ELF-1 (cell line): ENCODE results near the gene PLPP4.

ENCODE experiments used
- DNase-seq: peaks from one replicate; pipeline ENCODE4 v3.0.0-alpha.2; 2016; ENCODE audit warnings: low read depth, low spot score

Gene PLPP4

DNA sequence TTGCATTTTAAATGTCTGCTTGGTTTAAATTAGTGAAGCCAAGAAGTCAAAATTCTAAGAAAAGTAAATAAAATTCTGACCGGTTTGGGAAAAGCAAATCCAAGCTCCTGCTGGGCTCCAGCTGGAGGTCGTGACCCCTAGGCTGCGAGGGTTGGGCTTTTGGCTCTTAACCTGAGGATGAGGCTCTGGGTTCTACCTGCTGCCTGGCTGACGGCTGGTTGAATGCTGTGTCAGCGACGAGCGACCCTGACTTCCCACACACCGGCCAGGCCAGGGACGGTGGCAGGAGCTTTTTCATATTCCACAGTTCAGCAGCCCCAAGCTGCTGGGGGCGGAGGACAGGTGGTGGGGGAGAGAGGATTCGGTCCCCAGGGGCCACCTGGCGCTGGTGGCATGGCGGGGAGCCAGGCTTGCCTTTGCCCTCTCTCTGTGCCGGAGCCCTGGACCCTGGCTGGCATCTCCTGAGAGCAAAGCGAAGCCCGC, 843 bp upstream of the PLPP4 start:
- peak; percentile 79 for DNase-seq

DNA sequence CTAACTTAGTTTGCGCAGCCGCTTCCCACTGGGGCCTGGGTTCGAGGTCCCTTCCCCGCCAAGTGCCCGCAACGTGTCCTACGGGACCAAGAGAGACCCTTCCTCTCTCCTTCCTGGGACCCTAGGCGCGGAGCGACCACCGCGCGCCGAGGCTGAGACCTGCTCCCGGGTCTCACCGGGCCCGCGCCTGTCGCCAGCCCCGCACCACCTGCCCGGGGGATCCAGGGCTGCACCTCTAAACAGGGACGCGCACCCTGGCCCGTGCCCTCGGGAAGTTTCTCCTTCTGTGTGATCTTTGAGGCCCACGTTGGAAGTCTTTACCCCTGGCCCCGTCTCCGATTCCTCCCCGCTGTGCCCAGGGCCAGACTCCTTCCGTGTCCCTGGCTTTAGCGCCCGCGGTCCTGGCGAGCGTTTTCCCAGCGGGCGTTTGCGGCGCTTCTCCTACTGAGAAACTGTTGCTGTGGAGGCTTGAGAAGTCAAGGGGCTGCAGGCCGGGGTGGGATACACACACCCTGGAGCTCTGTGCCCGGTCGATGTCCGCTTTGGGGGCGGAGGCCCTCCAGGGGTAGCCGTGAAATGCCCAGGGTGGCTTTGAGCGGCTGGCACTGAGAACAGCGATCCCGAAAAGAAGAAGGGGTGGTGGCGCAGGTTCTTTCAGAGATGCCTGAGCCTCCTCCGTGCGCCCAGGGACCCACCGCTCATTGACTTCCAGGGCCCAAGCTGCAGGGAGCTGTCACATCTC, 575 bp downstream of the PLPP4 start:
- DNase-seq, result peak; percentile 36

DNA sequence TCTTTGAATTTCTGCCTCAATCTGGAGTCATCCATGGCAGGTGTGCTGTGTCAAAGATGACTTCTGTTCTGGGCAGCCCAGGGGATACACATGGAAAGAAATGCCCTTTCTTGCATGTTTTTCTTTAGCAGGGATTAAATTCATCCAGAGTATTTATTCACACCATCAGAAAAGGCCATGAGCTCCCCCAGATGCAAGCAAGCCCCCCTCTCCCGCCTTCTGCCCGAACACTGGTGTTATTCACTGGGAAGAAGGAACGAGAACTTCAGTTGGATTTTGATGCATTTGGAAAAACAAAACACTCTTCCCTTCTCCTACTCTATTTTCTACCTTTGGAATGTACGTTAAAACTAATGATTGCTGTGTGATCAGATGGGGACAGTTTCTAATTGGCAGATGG, 1.4 kb downstream of the PLPP4 start:
- no peak for DNase-seq

DNA sequence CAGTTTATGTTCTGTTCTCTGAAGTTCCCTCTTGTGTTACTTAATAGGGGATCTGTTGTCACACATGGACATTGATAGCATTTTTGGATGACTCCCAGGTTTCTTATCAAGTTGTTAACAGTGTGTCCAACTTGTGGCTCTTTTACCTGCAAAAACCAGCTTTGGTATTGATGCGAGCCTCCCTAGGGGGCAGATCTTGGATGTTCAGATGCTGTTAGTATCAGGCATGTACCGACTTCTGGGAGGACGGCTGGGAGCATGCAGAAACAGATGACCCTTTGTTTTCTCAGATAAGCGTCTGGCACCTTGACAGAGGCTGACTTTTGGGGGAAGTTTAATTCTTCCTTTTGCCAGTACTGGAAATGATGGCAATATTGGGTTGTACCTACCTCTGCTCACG, 2.2 kb downstream of the PLPP4 start:
- no peak for DNase-seq

DNA sequence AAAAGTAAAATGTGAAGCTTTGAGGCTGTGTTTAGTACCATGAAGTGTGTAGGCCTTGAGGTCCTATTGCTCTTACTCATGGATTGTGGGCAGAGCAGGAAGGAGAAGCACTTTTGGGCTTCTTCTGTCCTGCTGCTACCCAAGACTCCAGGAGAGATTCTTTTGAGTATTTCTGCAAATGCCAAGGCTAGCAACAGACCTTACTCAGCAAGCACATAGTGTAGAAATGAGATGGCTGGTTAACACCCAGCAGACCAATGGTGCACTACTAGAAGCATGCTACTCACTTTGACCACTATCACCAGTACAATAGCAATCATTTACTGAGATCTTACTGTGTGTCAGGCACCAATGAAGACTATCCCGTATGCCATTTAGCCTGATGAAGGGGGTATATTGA, 3.2 kb downstream of the PLPP4 start:
- no peak for DNase-seq

DNA sequence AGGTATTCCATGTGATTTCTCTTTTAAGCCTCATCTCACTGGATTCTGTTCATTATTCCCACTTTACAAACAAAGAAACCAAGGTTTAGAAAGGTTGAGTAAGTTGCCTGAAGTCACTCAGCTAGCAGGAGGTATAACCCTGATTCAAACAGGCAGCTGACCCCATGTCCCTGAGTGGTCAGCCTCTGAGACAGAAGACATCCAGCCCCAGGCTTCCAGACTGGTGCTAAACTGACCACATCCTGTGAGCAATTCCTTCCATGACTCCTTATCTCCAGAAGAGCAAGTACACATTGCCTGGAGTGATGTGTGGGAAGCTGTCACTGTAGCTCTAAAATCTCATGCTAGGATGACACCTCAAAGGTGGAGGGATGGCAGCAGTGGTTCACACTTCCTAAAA, 3.7 kb downstream of the PLPP4 start:
- peak; percentile 45 for DNase-seq

DNA sequence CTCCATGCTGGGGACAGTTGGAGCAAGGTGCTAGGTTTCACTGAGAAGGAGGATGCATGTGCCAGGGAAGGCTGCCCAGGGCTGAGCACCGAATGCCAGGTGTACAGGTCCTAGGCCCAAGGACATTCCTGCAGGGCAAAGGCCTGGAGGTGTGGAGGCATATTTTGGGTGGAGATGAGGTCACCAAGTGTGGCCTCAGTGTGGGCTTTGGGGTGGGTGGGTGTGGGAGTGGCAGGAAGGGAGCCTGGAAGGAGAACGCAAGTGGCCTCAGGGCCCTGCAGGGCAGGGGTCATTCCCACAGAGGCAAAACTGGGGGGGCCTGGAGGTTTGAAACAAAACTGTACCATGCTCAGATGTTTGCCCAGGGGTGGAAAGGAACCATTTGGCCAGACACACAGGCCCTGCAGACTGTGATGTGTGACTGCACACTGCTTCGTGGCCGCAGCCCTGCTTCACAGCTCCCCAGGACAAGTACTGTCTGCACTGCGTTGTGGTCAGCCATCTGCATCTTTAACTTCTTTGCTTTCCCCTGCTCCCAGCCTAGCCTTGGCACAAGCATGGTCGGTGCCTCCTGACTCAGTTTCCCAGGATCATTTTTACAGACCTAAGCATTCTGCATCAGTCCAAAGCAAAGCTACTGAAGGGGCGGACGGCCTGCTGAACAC, 5.1 kb downstream of the PLPP4 start:
- DNase-seq, result no peak

DNA sequence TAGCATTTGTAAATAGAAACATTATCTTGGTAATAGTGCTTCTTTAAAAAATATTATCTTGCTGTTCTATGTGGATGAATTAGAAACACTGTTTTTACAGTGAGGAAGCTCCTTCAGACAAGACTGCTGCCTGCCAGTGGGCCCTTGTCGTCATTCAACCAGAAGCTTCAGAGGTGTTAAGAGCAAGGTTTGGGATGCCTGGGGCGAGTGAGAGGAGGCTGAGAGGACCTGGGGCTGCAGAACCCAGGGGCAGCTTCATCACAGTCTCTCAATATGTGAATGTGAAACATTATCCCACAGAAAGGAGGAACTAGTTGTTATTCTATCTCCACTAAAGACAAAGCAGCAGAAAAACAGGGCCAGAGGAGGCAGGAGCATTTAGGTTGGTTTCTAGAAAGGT, 8.1 kb downstream of the PLPP4 start:
- no peak for DNase-seq

DNA sequence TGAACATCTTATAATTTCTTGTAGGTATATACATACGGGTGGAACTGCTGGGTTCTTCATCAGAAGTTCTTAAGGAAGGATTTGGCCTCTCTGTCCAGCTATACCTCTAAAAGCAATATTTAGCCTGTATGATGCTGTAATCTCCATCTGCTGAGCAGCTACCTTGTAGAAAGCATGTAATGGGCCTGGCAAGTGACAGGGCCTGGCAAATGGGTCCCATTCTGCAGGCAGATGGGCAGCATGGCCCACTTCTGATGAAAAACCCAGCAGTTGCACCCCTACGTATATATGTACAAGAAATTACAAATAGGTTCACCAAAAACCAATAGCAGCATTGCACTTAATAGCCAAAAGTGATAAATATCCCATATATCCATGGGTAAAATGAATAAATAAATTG, 9.0 kb downstream of the PLPP4 start:
- no peak for DNase-seq

DNA sequence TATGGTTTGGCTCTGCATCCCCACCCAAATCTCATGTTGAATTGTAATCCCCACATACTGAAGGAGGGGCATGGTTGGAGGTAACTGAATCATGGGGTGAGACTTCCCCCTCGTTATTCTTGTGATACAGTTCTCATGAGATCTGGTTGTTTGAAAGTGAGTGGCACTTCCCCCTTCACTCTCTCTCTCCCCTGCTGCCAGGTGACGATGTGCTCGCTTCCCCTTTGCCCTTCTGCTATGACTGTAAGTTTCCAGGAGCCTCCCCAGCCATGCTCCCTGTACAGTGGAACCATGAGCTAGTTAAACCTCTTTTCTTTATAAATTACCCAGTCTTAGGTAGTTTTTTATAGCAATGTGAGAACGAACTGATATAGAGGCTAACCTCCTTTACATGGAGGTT, 16.6 kb downstream of the PLPP4 start:
- DNase-seq, result no peak

DNA sequence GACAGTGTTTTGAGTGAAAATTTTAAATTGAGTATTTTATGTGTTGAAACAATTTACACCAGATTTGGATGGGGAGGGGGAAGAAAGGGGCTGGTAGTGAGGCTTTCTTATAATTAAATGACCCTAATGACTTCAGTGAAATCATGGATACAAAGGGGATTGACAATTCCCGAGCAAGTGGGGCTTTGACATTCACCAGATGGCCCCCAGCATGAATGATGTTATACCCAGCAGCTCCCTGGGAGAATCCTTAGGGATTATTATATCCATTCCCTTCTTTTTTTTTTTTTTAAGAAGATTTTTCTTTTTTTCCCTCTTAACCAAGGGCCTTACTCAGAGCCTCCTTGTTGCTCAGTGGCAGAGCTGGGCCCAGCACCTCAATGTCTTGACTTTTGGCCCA, 17.9 kb downstream of the PLPP4 start:
- DNase-seq, result no peak

DNA sequence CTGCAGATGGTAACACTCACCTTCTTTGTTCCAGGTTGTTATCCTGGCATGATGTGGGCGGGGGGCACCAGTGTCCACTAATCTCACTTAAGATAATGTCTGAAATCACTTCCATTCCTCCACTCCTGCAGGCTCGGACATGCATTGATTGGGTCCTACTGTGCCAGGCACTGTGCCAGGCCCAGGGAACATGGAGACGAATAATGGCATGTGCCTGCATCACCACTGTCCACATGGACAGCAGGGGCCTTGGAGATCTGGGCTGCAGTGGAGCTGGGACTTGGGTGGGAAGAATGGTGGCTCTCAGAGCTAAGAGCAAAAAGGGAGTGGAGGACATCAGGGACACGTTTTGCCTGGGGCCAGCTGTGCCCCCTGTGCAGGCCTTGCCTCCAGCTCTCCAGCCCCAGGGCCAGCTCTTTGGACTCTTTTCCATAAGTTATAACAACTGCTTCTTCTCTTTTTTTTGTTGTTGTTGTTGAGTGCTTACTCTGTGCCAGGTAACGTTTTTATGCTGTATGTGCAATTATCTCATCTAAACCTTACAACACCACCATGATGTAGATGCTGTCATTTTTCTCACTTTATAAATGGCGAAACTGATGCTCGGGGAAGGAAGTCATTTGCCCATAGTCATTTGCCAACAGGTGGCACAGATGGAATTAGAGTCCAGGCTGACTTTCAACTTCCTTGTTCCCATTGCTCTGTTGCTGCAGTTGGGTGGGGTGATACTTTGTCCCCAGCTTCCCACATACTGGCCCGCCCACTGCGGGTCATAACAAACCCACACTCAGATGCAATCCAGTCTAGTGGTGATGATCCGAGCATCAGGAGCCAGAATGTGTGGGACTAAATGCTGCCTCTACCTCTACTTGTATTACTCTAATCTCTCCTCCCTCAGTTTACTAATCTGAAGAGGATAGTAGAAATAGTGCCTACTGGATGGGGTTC, 19.1 kb downstream of the PLPP4 start:
- no peak for DNase-seq

DNA sequence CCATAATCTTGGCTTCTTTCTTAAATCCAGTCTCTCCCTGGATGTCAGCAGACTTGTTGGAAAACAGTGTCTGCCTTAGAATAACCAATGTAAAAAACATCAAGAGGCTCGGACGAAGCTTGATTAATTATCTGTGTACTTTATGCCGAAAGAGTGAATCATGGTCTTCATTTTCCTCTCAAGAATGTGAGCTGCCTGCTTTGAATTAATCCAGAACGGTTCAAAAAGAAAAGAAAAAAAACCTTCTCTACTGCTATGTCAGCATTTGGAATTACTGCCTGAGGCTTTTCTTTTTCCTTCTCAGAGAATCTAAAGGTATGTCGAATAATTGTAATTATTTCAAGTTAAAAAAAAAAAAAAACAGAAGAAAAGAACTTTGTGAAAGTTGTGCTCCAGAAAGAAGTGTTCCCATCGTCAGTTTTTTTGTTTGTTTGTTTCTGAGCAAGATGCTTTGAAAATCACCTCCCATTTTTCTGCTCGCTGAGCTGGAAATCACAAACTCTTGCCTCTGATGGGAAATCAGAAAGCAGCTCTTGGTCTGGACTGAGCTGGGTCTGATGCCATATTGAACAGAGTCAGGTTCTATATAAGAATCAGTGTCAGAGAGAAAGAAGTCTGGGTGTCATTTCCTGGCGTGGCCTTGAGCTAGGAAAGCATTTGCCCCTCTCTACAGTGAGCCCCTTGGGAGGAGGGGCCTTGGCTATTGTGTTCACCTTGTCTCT, 20.2 kb downstream of the PLPP4 start:
- no peak for DNase-seq

DNA sequence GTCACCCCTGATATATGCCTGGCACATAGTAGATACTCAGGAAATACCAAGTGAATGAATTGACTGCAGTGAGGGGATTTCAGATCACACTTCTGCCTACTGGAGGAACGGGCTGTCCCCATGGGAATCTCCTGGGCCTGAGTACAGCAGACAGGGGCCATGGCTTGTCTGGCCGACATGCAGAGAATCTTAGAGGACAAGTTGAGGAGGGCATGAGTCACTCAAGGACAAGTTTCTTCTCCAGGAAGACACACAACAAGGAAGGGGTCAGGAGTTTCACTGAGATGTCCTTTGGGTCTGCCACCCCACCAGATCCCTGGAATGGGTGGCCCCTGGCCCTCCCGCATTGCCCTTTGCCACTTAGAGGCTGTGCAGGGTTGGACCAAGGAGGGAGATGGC, 20.7 kb downstream of the PLPP4 start:
- DNase-seq, result no peak

DNA sequence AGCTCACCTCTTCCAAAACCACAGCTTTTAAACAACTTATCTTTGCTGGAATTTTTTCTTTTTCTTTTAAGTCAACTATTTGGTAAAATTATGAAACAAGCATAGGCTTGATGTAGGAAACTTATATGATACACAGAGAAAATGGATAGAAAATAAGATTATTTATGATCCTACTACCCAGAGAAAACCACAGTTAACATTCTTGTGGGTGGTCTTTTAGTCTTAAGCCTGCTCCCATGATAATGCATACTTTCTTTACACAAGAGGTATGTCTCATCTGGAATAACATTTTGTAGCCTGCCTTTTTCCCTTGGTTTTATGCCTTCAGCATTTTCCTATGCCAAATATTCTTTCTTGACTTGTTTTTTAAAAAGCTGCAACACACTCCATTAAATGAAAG, 21.4 kb downstream of the PLPP4 start:
- no peak for DNase-seq

DNA sequence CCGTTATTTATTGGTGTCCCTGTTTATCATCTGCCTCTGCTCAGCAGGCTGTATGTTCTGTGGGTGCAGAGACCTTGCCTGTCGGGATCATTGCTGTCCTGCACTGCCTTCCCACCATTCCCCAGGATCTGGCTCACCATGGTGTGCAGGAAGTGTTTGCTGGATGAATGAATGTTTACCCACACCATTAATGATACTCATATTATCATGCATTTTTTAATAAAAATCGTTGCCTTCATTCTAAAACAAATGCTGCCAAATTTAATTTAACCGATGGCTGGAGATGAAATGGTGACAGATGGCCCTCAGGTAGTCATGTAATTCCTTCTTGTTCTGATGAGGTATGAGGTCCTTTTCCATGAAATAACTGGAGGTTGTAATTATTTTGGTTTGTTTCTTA, 22.5 kb downstream of the PLPP4 start:
- DNase-seq, result no peak

DNA sequence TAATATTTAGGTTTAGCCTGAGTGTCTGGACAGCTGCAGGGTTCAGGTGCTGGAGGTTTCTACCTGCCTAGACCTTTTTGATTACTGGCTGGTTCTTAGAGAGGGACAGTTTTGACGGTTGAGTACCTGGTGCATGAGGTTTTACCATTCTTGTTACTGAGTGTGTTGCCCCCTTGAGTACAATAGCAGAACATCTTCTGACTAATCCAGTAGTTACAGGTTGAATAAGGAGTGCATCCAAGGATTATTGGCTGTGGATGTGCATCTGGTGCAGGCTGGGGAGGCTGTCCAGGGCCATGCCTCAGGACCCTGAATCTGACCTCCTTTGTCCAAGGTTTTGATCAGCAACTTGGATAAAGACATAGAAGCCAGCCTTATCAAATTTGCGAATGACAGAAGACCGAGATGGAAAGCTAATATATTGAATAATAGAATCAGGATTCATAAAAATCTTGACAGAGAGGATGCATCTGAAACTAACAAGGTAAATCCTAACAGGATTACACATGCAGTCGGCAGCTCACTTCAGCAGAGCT, 23.1 kb downstream of the PLPP4 start:
- DNase-seq, result no peak

DNA sequence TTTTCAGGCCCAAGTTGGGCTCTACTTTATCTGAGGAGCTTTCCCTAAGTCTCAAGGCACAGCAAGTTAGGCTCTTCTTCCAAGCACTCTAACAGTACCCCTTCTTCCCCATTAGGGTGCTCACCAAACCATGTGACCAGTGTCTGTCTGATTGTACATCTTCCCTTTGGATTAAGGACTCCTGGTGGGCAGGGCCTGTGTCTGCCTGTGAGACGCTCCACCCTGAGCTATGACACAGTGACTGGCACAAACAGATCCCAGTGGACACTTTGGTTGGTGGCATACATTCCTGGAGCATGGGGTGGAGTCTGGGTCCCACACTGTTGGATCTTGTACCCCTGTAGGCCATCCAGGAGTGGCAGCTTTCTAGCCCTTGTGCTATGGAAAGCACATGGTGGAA, 23.8 kb downstream of the PLPP4 start:
- no peak for DNase-seq

DNA sequence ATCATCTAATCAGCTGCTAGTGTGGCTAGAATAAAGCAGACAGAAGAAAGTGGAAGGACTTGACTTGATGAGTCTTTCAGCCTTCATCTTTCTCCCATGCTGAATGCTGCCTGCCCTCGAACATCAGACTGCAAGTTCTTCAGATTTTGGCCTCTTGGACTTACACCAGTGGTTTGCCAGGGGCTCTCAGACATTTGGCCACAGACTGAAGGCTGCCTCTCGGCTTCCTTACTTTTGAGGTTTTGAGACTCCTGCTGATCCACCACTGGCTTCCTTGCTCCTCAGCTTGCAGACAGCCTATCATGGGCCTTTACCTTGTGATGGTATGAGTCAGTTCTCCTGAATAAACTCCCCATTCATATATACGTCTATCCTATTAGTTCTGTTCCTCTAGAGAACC, 26.0 kb downstream of the PLPP4 start:
- DNase-seq, result no peak

DNA sequence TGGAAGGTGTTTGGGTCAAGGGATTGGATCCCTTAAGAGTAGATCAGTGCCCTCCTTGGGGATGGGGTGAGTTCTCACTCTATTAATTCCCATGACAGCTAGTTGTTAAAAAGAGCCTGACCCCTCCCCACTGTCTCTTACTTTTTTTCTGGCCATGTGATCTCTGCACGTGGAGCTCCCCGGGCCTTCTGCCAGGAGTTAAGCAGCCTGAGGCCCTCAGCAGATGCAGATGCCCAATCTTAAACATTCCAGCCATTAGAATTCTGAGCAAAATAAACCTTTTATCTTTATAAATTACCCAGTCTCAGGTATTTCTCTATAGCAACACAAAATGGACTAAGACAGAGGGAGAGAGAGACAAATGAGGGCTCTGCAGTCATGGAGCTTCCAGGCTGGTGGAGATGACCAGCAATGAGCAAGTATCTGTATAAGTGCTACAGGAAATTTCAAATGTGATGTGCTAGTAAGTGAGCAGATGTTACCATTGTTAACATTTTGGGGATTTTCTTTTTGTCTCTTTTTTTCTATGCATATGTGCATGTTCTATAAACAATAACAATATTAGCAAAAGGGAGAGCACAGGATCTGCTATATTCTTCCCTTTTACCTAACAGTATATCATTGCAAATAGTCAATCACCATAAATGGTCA, 26.7 kb downstream of the PLPP4 start:
- DNase-seq, result no peak

DNA sequence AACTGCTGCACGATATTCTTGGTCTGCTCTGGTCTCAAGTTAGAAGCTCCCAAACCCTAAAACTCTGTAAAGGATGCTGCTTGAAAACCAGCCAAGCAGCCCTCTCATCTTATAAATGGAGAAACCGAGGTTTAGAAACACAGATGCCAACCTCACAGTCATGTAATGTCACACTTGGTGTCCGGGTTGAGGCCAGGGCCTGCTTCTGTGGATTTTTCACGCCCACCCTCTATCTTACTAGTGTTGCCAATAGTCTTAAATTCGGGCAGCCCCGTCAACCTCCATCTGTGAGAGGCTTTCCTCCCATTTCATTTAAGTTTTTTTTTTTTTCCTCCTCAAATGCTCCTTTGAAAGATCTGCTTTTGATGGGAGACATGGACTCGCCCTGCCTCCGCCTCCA, 28.9 kb downstream of the PLPP4 start:
- DNase-seq, result no peak
